CD4-positive, alpha-beta T cell treated with Interleukin-1 beta for 1 hour (primary cell): ENCODE measurements around the gene KLK4.

ENCODE experiments used
- DNase-seq, 2 donors: peaks; one replicate each; pipeline ENCODE4 v3.0.0-alpha.2; 2020 to 2022

KLK4 gene

GRCh38 chr19:50911206-50912101 is at the start of gene KLK4:
Gene KLK4 (minus strand): TSS chr19:50911395. CDS start chr19:50910738, 657 bp downstream.
- no peak for DNase-seq

GRCh38 chr19:50959731-50960500 is 48.7 kb upstream of the KLK4 start:
- no peak for DNase-seq

- DNase-seq, result no peak
Observed at GRCh38 chr19:50957587-50957986, 46.4 kb upstream of the KLK4 start.

GRCh38 chr19:50952910-50953309 is 41.7 kb upstream of the KLK4 start, which contains the start of gene KLK5:
Gene KLK5 (minus strand): TSS chr19:50953038. CDS start chr19:50952657, 381 bp downstream.
- no peak for DNase-seq

- DNase-seq, result no peak
Observed at GRCh38 chr19:50949861-50950260, 38.7 kb upstream of the KLK4 start.

GRCh38 chr19:50947123-50947522 is 35.9 kb upstream of the KLK4 start:
- DNase-seq, result no peak

GRCh38 chr19:50944795-50945194 is 33.6 kb upstream of the KLK4 start:
- no peak for DNase-seq

- DNase-seq, result no peak
Observed at GRCh38 chr19:50943074-50943828, 32.1 kb upstream of the KLK4 start.

GRCh38 chr19:50939596-50939995 is 28.4 kb upstream of the KLK4 start:
- no peak for DNase-seq

- no peak for DNase-seq
Observed at GRCh38 chr19:50933640-50934039, 22.4 kb upstream of the KLK4 start.

GRCh38 chr19:50932690-50933083 is 21.5 kb upstream of the KLK4 start:
- no peak for DNase-seq

- DNase-seq, result no peak
Observed at GRCh38 chr19:50932018-50932689, 21.0 kb upstream of the KLK4 start.

- DNase-seq, result no peak
Observed at GRCh38 chr19:50931023-50931422, 19.8 kb upstream of the KLK4 start.

- DNase-seq, result no peak
Observed at GRCh38 chr19:50928831-50929230, 17.6 kb upstream of the KLK4 start.

- DNase-seq, result no peak
Observed at GRCh38 chr19:50926144-50926543, 14.9 kb upstream of the KLK4 start.

- no peak for DNase-seq
Observed at GRCh38 chr19:50925734-50926133, 14.5 kb upstream of the KLK4 start.

GRCh38 chr19:50924586-50924985 is 13.4 kb upstream of the KLK4 start:
- DNase-seq, result no peak

- peak; percentile 73 for DNase-seq
Observed at GRCh38 chr19:50922317-50922853, 11.2 kb upstream of the KLK4 start.

GRCh38 chr19:50921426-50922316 is 10.5 kb upstream of the KLK4 start:
- DNase-seq, result no peak

GRCh38 chr19:50916069-50916468 is 4.9 kb upstream of the KLK4 start:
- no peak for DNase-seq
